Esophagus muscularis mucosa (tissue), 4 donors: ENCODE data around the gene COG8. TPM values are rescaled to one million over a fixed set of nuclear protein-coding genes. Genes with fewer than 3 reads are reported as not detected.

ENCODE experiments used
- DNase-seq: peaks from one replicate; pipeline ENCODE4 v3.0.0-alpha.2; 2017; ENCODE audit errors: extremely low spot score
- H3K27ac ChIP-seq, 4 donors: fragments of 200-600 bp; sonication (generic); replicated peaks in 1 of 4; 1 replicate in 3 of 4; 2 replicates in 1 of 4; pipeline ENCODE4 v1.5.1; 2016 to 2019; ENCODE audit warnings: mild to moderate bottlenecking in 1 of 4
- H3K27me3 ChIP-seq, 4 donors: fragments of 200-600 bp; sonication (generic); one replicate each; pipeline versions ENCODE4 v1.5.1 to v1.6.0; 2016 to 2019
- H3K36me3 ChIP-seq, 4 donors: fragments of 200-600 bp; sonication (generic); one replicate each; pipeline ENCODE4 v1.5.1; 2016 to 2019
- H3K4me1 ChIP-seq, 4 donors: fragments of 200-600 bp; sonication (generic); one replicate each; pipeline ENCODE4 v1.5.1; 2016 to 2019
- H3K4me3 ChIP-seq, 4 donors: fragments of 200-600 bp; sonication (generic); 1 replicate in 2 of 4; 2 replicates in 2 of 4; pipeline ENCODE4 v1.5.1; 2016 to 2019; ENCODE audit warnings: mild to moderate bottlenecking in 4 of 4, moderate library complexity in 1 of 4
- H3K9me3 ChIP-seq, 4 donors: fragments of 200-600 bp; sonication (generic); 1 replicate in 3 of 4; 2 replicates in 1 of 4; pipeline ENCODE4 v1.5.1; 2016 to 2019
- CTCF ChIP-seq, 3 experiments: fragments of 200-600 bp in 2 of 3; fragments of 450-650 bp in 1 of 3; sonication (generic) in 2 of 3; IDR thresholded peaks; one replicate each; pipeline ENCODE4 v1.5.1; 2017 to 2019; ENCODE audit warnings: antibody characterized with exemption in 3 of 3, mild to moderate bottlenecking in 2 of 3, moderate library complexity in 1 of 3
- EP300 ChIP-seq: sonication (generic); formaldehyde crosslinking; IDR thresholded peaks from one replicate; pipeline ENCODE4 v1.6.1; 2017; ENCODE audit warnings: antibody characterized with exemption
- POLR2A ChIP-seq: fragments of 450-650 bp; IDR thresholded peaks from one replicate; pipeline ENCODE4 v1.6.1; 2017; ENCODE audit warnings: antibody characterized with exemption, moderate library complexity, mild to moderate bottlenecking, low read depth
- POLR2AphosphoS5 ChIP-seq, 2 donors: sonication (generic); formaldehyde crosslinking; IDR thresholded peaks; one replicate each; pipeline ENCODE4 v1.6.1; 2017; ENCODE audit warnings: antibody characterized with exemption in 2 of 2
- WGBS: methylation state at CpG from one replicate; pipeline ENCODE4 v1.1.5; 2018; 5-methylcytosine and 5-hydroxymethylcytosine counted together
- intact Hi-C: fragments of 100-400 bp; cut with DNase I; formaldehyde crosslinking; loops from one replicate; pipeline ENCODE4 v1.15.1; 2023
- total RNA-seq, 4 donors: library from RNA; depleted of rRNA; stranded (reverse); fragments of >200 nt; gene quantifications; one replicate each; pipeline versions ENCODE4 v1.1.0 to v1.2.1, GENCODE V29; 2016

The COG8 gene
- total RNA-seq, 4 donors from 2014 or later, result 26.3 to 56.7 (median 46.0) TPM

GRCh38 chr16:69349536-69349935 is 10.2 kb upstream of the COG8 start:
- WGBS, result 90% methylated on average over 6 of the region's 10 CpGs
- peaks cover 0 to 50% (median 24%) of the 10 kb centered on the region in 4 donors for H3K36me3 ChIP-seq
- H3K9me3 ChIP-seq, result no peaks in the 10 kb centered on the region
- H3K27me3 ChIP-seq, result no peaks in the 10 kb centered on the region
- no peak overlapping the region for H3K27ac ChIP-seq
- H3K4me3 ChIP-seq, result no peak overlapping the region
- DNase-seq, result no peak
- H3K4me1 ChIP-seq, result no peaks in the 10 kb centered on the region
- intact Hi-C loops, result no loop called here
- TF ChIP-seq POLR2AphosphoS5 (IDR thresholded peaks at IDR 0.05) (no peak), POLR2A (no peak), EP300 (no peak), CTCF (IDR thresholded peaks at IDR 0.05) (no peak)

GRCh38 chr16:69348222-69348621 is 8.9 kb upstream of the COG8 start:
- whole genome bisulfite sequencing, result 94% methylated on average over 6 of the region's 6 CpGs
- no peak for DNase-seq
- no peak overlapping the region for H3K27ac ChIP-seq
- no peaks in the 10 kb centered on the region for H3K9me3 ChIP-seq
- TF ChIP-seq CTCF (IDR thresholded peaks at IDR 0.05) (no peak), POLR2A (no peak), EP300 (no peak), POLR2AphosphoS5 (IDR thresholded peaks at IDR 0.05) (no peak)
- H3K4me1 ChIP-seq, result no peaks in the 10 kb centered on the region
- no peaks in the 10 kb centered on the region for H3K27me3 ChIP-seq
- intact Hi-C loops, result no loop called here
- H3K4me3 ChIP-seq, result no peak overlapping the region
- H3K36me3 ChIP-seq, result peaks cover 0 to 53% (median 25%) of the 10 kb centered on the region in 4 donors

GRCh38 chr16:69346683-69347082 is 7.3 kb upstream of the COG8 start:
- 94% methylated on average over 5 of the region's 6 CpGs for WGBS

GRCh38 chr16:69345923-69346322 is 6.6 kb upstream of the COG8 start:
- no peak overlapping the region for H3K27ac ChIP-seq
- TF ChIP-seq CTCF (IDR thresholded peaks at IDR 0.05), result no peak
- no peak for TF ChIP-seq EP300
- no peak overlapping the region for H3K4me3 ChIP-seq
- no peaks in the 10 kb centered on the region for H3K27me3 ChIP-seq
- WGBS, result 78% methylated on average over 4 of the region's 4 CpGs
- H3K4me1 ChIP-seq, result peaks cover 2 to 6% (median 5%) of the 10 kb centered on the region in 4 donors
- no peaks in the 10 kb centered on the region for H3K9me3 ChIP-seq
- intact Hi-C loops, result no loop called here
- DNase-seq, result no peak
- peaks cover 8 to 60% (median 29%) of the 10 kb centered on the region in 4 donors for H3K36me3 ChIP-seq

More at GRCh38 chr16:69346683-69347082, 7.3 kb upstream of the COG8 start:
- Histone ChIP-seq H3K4me1 (no peaks in the 10 kb centered on the region), H3K4me3 (no peak overlapping the region), H3K27ac (no peak overlapping the region), H3K9me3 (no peaks in the 10 kb centered on the region), H3K36me3 (peaks cover 3 to 60% (median 28%) of the 10 kb centered on the region in 4 donors), H3K27me3 (no peaks in the 10 kb centered on the region)
- no peak for DNase-seq
- TF ChIP-seq POLR2A (no peak), EP300 (no peak), CTCF (IDR thresholded peaks at IDR 0.05) (no peak), POLR2AphosphoS5 (IDR thresholded peaks at IDR 0.05) (no peak)
- intact Hi-C loops, result no loop called here

GRCh38 chr16:69344171-69344570 is 4.8 kb upstream of the COG8 start:
- intact Hi-C loops, result no loop called here
- H3K27ac ChIP-seq, result no peak overlapping the region
- 88% methylated on average over 5 of the region's 5 CpGs for WGBS
- no peak for DNase-seq
- H3K4me1 ChIP-seq, result peaks cover 11 to 17% (median 15%) of the 10 kb centered on the region in 4 donors
- no peaks in the 10 kb centered on the region for H3K27me3 ChIP-seq
- H3K4me3 ChIP-seq, result no peak overlapping the region
- TF ChIP-seq EP300 (no peak), CTCF (IDR thresholded peaks at IDR 0.05) (no peak), POLR2AphosphoS5 (IDR thresholded peaks at IDR 0.05) (no peak), POLR2A (no peak)
- peaks cover 8 to 47% (median 25%) of the 10 kb centered on the region in 4 donors for H3K36me3 ChIP-seq
- no peaks in the 10 kb centered on the region for H3K9me3 ChIP-seq
